Muscle of arm (tissue), 14 donors: ENCODE data around the gene STUB1. TPM values are rescaled to one million over a fixed set of nuclear protein-coding genes. Genes with fewer than 3 reads are reported as not detected.

Experiments
- DNase-seq: peaks from one replicate; pipeline ENCODE4 v3.0.0-alpha.2; 2013
- long read RNA-seq, 11 donors: transcript quantifications; one replicate each; lab custom pipeline, GENCODE V29; 2026
- polyA plus RNA-seq, 12 donors: library from polyadenylated mRNA; unstranded; fragments of 120-200 nt; gene quantifications; one replicate each; pipeline ENCODE4 v1.2.1, GENCODE V29; 2013; ENCODE audit not compliant: insufficient read length in 12 of 12

STUB1 gene
- 100 to 1,000 TPM in 2 of 12 donors, 10 to 100 TPM in 9, not detected in 1; 61.0 to 138 (median 85.7) TPM for polyA plus RNA-seq
- long read RNA-seq, donor 1, transcript STUB1-204 (6 exons, 875 nt): minor isoform, 5 of 61 reads
- long read RNA-seq, donor 1, transcript STUB1-201 (7 exons, 1,472 nt): major isoform, 53 of 61 reads
- long read RNA-seq, donor 1, partial matches to known transcripts: 0 of 61 reads
- long read RNA-seq, donor 1, other reads (novel, unspliced or antisense): 0 of 61 reads
- long read RNA-seq, donor 2, transcript STUB1-201 (7 exons, 1,472 nt): major isoform, 60 of 62 reads
- long read RNA-seq, donor 2, partial matches to known transcripts: 0 of 62 reads
- long read RNA-seq, donor 2, other reads (novel, unspliced or antisense): 0 of 62 reads
- long read RNA-seq, donor 3, transcript STUB1-201 (7 exons, 1,472 nt): major isoform, 17 of 20 reads
- long read RNA-seq, donor 3, partial matches to known transcripts: 0 of 20 reads
- long read RNA-seq, donor 3, other reads (novel, unspliced or antisense): 0 of 20 reads
- long read RNA-seq, donor 4, transcript STUB1-201 (7 exons, 1,472 nt): major isoform, 16 of 18 reads
- long read RNA-seq, donor 4, partial matches to known transcripts: 0 of 18 reads
- long read RNA-seq, donor 4, other reads (novel, unspliced or antisense): 0 of 18 reads
- long read RNA-seq, donor 5, transcript STUB1-201 (7 exons, 1,472 nt): major isoform, 63 of 90 reads
- long read RNA-seq, donor 5, partial matches to known transcripts: 10 of 90 reads
- long read RNA-seq, donor 5, other reads (novel, unspliced or antisense): 12 of 90 reads
- long read RNA-seq, donor 6, transcript STUB1-201 (7 exons, 1,472 nt): major isoform, 25 of 26 reads
- long read RNA-seq, donor 6, partial matches to known transcripts: 0 of 26 reads
- long read RNA-seq, donor 6, other reads (novel, unspliced or antisense): 0 of 26 reads
- long read RNA-seq, donor 7, transcript STUB1-201 (7 exons, 1,472 nt): major isoform, 17 of 19 reads
- long read RNA-seq, donor 7, partial matches to known transcripts: 0 of 19 reads
- long read RNA-seq, donor 7, other reads (novel, unspliced or antisense): 0 of 19 reads
- long read RNA-seq, donor 8, transcript STUB1-204 (6 exons, 875 nt): minor isoform, 7 of 52 reads
- long read RNA-seq, donor 8, transcript STUB1-201 (7 exons, 1,472 nt): major isoform, 45 of 52 reads
- long read RNA-seq, donor 8, partial matches to known transcripts: 0 of 52 reads
- long read RNA-seq, donor 8, other reads (novel, unspliced or antisense): 0 of 52 reads
- long read RNA-seq, donor 9, transcript STUB1-201 (7 exons, 1,472 nt): major isoform, 30 of 34 reads
- long read RNA-seq, donor 9, partial matches to known transcripts: 0 of 34 reads
- long read RNA-seq, donor 9, other reads (novel, unspliced or antisense): 0 of 34 reads
- long read RNA-seq, donor 10, transcript STUB1-201 (7 exons, 1,472 nt): major isoform, 44 of 54 reads
- long read RNA-seq, donor 10, partial matches to known transcripts: 0 of 54 reads
- long read RNA-seq, donor 10, other reads (novel, unspliced or antisense): 7 of 54 reads
- long read RNA-seq, donor 11, transcript STUB1-201 (7 exons, 1,472 nt): major isoform, 42 of 46 reads
- long read RNA-seq, donor 11, partial matches to known transcripts: 0 of 46 reads
- long read RNA-seq, donor 11, other reads (novel, unspliced or antisense): 0 of 46 reads

DNA sequence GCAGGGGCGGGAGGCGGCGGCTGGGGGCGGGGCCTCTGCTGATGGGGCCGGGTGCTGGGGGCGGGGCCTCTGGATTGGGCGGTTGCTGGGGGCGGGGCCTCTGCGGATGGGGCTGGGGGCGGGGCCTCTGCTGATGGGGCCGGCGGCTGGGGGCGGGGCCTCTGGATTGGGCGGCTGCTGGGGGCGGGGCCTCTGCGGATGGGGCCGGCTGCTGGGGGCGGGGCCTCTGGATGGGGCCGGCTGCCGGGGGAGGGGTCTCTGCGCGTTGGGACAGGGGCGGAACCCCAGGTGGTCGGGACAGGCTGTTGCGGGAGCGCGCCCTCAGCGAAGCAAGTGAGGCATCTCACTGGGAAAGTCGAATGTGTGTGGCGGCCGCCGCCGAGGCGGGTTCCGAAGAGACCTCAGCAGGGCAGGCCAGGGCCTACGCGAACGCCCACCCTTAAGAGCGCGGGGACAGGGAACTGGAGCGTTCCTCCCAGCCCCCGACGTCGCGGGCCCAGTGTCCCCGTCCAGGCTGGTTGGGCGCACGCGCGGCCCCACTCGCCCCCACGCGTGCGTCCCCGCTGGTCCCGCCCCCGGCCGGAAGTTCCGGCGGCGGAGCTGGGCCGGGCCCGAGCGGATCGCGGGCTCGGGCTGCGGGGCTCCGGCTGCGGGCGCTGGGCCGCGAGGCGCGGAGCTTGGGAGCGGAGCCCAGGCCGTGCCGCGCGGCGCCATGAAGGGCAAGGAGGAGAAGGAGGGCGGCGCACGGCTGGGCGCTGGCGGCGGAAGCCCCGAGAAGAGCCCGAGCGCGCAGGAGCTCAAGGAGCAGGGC, at the start of gene STUB1:
Gene STUB1, plus strand, starts transcription at position 597 of the 811 bp plus-strand sequence. Its CDS starts 116 bp downstream, at position 713.
- DNase-seq: peak; percentile 87

DNA sequence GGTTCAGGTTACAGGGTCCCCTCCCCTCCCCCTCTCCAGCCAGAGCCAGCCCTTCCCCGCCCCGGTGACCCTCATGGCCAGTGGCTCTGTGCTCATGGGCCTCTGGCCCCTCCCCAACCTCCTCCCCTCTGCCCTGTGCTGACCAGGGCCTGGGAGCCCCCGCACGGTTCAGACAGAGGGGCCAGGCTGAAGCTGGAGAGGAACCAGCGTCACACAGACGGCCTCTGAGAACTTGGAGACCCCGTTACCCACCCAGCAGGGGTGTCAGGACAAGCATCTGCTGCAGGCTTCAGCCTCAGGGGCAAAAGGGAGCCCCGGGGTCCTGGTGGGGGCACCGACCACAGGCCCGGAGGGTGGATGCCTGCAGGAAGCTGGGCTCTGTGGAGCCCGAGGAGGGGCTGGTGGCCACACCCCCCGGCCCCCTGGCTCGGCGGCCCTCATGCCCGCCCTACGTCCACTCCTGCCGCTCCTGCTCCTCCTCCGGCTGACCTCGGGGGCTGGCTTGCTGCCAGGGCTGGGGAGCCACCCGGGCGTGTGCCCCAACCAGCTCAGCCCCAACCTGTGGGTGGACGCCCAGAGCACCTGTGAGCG, 49.3 kb upstream of the STUB1 start, which contains the start of gene WFIKKN1:
Gene WFIKKN1, plus strand, starts transcription at position 171 of the 591 bp plus-strand sequence. Its CDS starts 269 bp downstream, at position 440.
- DNase-seq: no peak

DNA sequence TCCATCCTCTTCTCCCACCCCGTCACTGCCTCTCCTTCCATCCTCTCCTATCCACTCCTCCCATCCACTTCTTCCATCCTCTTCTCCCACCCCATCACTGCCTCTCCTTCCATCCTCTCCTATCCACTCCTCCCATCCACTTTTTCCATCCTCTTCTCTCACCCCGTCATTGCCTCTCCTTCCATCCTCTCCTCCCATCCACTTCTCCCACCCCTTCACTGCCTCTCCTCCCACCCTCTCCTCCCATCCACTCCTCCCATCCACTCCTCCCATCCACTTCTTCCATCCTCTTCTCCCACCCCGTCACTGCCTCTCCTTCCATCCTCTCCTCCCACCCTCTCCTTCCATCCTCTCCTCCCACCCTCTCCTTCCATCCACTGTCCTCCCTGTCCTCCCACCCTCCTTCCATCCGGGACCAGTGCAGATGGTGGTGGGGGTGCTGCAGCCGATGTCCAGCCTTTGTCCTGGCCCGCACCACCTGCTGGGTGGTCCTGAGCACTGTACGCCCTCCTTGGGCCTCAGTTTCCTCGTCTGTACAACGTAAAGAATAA, 48.3 kb upstream of the STUB1 start:
- no peak for DNase-seq

DNA sequence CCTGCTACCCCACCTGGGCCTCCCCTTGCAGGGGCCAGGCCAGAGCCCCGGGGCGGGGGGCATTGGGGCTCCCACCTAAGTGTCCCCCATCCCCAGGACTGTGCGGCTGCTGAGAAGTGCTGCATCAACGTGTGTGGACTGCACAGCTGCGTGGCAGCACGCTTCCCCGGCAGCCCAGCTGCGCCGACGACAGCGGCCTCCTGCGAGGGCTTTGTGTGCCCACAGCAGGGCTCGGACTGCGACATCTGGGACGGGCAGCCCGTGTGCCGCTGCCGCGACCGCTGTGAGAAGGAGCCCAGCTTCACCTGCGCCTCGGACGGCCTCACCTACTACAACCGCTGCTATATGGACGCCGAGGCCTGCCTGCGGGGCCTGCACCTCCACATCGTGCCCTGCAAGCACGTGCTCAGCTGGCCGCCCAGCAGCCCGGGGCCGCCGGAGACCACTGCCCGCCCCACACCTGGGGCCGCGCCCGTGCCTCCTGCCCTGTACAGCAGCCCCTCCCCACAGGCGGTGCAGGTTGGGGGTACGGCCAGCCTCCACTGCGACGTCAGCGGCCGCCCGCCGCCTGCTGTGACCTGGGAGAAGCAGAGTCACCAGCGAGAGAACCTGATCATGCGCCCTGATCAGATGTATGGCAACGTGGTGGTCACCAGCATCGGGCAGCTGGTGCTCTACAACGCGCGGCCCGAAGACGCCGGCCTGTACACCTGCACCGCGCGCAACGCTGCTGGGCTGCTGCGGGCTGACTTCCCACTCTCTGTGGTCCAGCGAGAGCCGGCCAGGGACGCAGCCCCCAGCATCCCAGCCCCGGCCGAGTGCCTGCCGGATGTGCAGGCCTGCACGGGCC, 47.5 kb upstream of the STUB1 start:
- no peak for DNase-seq

DNA sequence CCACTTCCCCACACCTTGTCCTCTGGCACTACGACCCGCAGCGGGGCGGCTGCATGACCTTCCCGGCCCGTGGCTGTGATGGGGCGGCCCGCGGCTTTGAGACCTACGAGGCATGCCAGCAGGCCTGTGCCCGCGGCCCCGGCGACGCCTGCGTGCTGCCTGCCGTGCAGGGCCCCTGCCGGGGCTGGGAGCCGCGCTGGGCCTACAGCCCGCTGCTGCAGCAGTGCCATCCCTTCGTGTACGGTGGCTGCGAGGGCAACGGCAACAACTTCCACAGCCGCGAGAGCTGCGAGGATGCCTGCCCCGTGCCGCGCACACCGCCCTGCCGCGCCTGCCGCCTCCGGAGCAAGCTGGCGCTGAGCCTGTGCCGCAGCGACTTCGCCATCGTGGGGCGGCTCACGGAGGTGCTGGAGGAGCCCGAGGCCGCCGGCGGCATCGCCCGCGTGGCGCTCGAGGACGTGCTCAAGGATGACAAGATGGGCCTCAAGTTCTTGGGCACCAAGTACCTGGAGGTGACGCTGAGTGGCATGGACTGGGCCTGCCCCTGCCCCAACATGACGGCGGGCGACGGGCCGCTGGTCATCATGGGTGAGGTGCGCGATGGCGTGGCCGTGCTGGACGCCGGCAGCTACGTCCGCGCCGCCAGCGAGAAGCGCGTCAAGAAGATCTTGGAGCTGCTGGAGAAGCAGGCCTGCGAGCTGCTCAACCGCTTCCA, 46.7 kb upstream of the STUB1 start:
- DNase-seq: no peak

DNA sequence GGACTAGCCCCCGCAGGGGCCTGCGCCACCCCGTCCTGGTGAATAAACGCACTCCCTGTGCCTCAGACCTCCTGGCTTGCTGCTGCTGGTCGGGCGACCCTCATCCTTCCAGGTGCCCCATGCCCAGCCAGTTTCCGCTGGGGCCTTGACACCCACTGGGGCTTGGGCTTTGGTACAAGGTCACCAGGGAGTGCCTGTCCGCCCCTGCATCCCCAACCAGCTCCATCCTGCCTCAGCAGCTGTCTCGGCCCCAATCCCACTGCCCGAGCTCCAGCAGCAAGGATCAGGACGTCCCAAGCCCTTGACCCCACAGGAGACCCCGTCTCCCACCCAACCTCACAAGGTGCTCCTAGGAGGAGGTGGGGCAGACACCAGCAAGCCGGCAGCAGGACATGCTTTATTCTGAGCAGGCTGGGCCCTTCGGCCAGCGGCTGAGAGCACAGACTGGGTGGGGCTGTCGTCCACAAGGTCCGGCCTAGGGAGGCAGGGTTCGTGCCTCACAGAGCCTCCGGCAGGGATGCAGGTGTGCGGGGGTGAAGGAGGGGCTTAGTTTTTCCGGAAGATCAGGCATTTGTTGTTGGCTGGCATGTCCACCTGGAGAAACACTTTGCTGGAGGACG, 46.0 kb upstream of the STUB1 start:
- no peak for DNase-seq

DNA sequence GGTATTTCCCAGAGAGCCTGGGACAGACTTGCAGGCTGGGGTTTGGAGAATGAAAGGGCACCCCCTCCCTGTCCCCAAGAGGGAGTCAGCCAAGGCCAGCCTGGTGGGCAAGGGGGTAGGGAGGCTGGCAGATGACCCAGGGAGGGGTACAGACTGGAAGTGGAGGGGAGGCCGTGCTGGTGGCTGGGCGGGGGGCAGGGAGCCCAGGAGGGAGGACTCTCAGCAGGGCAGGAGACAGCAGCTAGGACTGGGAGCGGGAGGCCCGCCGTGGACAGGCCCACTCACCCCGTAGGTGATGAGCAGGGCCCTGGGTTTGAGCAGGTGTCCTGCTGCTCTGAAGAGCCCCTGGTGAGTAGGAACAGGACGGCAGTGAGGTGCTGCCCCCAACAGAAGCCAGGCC, 45.2 kb upstream of the STUB1 start:
- no peak for DNase-seq

DNA sequence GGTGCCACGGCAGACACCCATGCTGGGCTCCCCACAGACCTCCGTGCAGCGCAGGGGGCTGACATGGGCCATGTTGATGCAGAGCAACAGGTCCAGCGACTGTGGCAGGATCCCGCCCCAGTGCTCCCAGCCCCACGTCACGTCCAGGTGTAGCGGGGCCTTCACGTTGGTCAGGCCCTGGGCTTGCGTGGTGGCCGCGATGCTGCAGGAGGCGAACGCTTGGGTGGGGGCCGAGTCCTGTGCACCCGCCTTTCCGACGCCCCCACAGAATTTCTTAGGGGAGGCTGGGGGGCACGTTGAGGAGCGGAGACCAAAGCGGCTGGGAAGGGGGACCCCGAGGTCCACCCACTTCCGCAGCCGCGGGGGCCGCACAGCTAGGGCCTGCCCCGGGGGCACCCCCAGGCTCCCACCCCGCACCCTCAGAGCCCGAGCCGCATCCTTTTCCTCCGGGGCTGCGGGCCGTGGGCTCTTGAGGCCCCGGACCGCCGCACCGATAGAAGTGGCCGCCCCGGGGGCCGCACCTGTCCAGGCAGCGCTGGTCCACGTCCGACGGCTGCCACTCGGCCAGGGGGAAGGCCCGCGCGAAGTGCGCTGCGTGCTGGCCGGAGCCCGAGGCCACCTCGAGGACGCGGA, 44.5 kb upstream of the STUB1 start:
- no peak for DNase-seq

DNA sequence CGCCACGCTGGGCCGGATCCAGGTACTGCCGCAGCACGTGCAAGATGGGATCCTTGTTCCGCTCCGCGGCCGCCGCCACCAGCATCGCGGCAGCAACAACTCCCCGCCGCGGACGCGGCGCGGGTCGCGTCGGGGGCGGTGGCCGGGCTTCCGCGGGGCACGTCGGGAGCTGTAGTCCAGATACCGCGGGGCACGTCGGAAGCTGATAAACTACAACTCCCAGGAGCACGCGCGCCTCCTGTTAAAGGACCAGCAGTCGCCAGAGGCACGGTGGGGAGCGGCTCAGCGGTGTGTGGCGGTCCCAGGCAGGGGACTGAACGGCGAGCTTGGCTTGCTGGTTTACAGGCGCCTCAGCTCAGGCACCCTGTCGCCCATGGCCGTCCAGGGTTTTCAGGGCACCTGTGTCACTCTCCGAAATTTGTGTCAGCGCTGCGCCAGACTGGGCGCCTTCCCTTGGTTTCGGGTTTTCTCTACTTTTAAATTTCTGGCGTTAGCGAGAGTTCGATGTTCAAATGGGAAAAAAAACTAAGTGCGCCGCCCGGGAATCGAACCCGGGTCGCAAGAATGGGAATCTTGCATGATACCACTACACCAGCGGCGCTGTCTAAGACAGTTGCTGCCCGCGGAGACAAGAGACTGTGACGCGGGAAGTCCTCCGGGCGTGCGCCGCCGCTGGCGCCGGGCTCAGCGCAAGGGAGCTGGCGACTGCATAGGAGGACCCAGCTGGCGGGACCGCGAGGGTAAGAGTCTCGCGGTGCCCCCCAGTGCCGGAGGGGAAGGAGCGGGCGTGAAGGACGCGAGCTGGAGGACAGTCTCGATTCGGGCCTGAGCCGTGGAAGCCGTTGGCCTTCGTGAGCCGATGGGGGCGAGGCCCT, 43.8 kb upstream of the STUB1 start, which contains the start of gene METTL26:
Gene METTL26, minus strand, starts transcription at position 100 of the 875 bp plus-strand sequence. Its CDS starts 15 bp downstream, at position 85.
- DNase-seq: peak; percentile 95

DNA sequence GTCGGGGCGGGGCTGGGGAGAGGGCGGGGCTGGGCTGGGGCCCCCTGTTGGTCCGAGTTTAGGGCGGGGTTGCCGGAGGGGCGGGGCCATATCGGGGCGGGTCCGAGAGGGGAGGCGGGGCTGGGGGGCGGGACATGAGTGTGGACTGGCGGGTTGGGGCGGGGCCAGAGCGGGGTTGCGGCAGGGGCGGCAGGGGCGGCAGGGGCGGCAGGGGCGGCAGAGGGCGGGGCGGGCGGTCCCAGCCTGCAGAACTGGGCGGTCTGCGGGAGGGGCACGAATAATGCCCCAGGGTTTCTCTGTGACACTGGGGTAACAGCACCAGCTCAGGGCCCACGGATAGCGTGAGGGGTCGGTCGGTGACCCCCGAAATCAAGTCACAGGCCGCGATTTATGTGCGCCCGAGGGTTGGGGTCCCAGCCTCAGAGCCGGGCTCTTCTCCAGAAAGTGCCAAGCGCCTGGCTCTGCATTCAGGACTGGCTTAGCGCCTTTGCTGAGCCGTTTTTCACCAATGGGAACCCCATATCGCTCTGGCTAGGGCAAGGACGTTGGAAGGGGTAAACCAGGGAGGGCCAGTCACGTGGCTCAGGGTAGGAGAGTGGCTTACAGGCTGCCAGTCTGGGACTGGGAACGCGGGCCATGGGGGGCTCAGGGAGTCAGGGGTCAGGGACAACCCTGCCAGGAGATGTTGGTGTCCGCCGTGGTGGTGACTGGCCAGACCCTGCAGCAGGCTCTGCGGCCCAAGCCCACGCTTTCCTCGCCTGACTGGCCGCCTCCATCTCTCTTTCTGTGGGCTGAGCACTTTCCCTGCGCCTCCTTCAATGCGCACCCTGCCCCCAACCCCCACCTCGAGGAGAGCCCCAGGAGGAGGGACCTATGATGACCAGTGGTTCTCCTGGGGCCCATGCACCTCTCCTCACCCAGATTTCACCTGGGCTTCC, 42.9 kb upstream of the STUB1 start:
- DNase-seq: no peak

DNA sequence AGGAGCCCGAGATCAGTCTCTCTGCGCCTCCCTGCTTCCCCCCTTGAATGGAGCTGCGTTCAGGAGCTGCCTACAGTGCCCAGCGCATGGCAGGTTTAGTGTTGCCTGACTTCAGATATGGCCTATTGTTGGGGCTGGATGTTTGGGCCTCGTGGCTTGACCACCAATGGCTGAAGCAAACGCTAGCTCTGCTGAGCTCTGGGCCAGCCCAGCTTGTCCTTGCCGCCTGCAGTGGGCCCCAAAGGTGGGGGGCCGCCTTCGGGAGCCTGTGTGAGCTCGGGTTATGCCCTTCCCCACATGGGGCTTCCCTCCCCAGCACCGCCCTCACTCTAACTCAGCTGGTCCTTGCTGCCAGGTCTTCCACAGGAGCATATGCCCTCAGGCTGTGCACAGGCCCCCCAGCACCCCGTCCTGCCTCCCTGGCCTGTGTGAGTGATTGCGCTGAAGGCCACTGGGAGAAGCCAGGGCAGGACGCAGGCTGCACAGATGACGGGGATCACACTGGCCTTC, 42.1 kb upstream of the STUB1 start:
- DNase-seq: no peak

DNA sequence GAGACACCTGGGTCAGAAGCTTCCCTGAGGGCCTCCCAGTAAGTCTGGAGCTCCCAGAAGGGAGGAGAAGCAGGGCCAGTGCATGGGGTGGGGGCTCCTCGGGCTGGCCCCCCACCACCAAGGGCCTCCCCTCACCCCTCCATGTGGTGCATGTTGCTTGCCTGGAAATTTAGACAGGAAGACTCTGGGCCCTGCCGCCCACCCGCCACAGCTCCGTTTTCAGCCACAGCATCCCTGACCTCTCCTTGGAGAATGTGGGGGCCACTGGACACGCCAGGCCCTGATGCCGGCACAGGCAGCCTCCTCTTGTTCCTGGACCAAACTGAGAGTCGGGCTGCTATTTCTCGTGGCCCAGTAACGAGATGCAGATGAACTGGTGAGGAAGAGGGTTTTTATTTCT, 41.4 kb upstream of the STUB1 start:
- DNase-seq: no peak

DNA sequence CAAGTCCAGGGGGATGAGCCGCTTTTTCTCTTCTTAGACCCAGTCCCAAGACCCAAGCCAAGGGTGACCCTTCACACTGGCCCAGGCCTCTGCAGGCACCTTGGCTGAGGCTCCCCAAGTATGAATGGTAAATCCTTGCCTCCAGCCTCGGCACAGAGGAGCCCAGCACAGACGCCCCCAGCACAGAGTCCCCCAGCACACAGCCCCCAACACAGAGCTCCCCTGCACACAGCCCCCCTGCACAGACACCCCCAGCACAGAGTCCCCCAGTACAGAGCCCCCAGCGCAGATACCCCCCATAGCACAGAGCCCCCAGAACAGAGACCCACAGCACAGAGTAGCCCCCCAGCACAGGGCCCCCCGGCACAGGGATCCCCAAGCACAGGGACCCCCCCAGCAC, 39.6 kb upstream of the STUB1 start:
- DNase-seq: no peak
